Duodenal mucosa (tissue), 2 donors: ENCODE data around the gene SLC17A5.

Source experiments
- H3K27ac ChIP-seq: one replicate; pipeline ENCODE4 v1.7.0; 2013; ENCODE audit warnings: low read depth, low read length
- H3K27me3 ChIP-seq, 2 donors: one replicate each; pipeline ENCODE4 v1.7.0; 2013; ENCODE audit warnings: low read length in 2 of 2, control low read depth in 1 of 2; ENCODE audit not compliant: insufficient read depth in 2 of 2, control insufficient read depth in 1 of 2
- H3K36me3 ChIP-seq, 2 donors: one replicate each; pipeline ENCODE4 v1.7.0; 2013; ENCODE audit warnings: low read length in 2 of 2, control low read depth in 1 of 2; ENCODE audit not compliant: insufficient read depth in 2 of 2, control insufficient read depth in 1 of 2
- H3K4me1 ChIP-seq, 2 donors: one replicate each; pipeline ENCODE4 v1.7.0; 2013; ENCODE audit warnings: low read length in 2 of 2, control low read depth in 1 of 2; ENCODE audit not compliant: insufficient read depth in 2 of 2, control insufficient read depth in 1 of 2
- H3K4me3 ChIP-seq, 2 donors: one replicate each; pipeline ENCODE4 v1.7.0; 2013; ENCODE audit warnings: low read length in 2 of 2, low read depth in 1 of 2
- H3K9ac ChIP-seq, 2 donors: one replicate each; pipeline ENCODE4 v1.7.0; 2013; ENCODE audit warnings: low read length in 2 of 2, low read depth in 1 of 2
- H3K9me3 ChIP-seq, 2 donors: one replicate each; pipeline ENCODE4 v1.7.0; 2013; ENCODE audit warnings: low read length in 2 of 2, control low read depth in 1 of 2; ENCODE audit not compliant: control insufficient read depth in 1 of 2

Gene SLC17A5

GRCh38 chr6:73653571-73654424 is at the start of gene SLC17A5:
TSS of gene SLC17A5 (minus strand) at chr6:73653992. CDS start at chr6:73653886, 106 bp downstream.
- H3K36me3 ChIP-seq = peaks cover 0 to 2% of the 10 kb centered on the region in 2 donors
- no peaks in the 10 kb centered on the region for H3K27me3 ChIP-seq
- no peaks in the 10 kb centered on the region for H3K9me3 ChIP-seq
- H3K9ac ChIP-seq = peak within 1 kb of the TSS; percentile 88 to 90
- peaks cover 7 to 14% of the 10 kb centered on the region in 2 donors for H3K4me1 ChIP-seq
- H3K4me3 ChIP-seq = peak within 1 kb of the TSS; percentile 85 to 95
- peak within 1 kb of the TSS; percentile 96 for H3K27ac ChIP-seq

DNA sequence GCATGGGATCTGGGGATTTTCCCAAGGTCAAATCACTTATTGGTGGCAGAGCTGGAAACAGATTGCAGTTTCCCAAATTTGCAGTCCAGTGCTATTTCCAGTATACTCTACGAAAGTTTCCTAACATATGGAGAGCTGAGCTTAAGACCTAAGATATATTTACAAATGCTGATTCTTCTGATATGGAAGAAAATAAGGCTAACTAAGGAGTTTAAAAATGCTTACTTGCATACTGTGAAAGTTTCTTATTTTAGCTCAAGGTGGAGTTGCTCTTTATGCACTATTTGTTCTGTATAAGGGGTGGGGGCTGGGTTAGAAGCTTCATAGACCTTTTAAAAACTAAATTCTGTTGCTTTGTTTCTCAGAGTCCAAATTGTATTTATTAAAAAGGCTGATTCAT is 49.7 kb upstream of the SLC17A5 start:
- Histone ChIP-seq H3K27me3 (no peaks in the 10 kb centered on the region), H3K9ac (no peak overlapping the region), H3K36me3 (no peaks in the 10 kb centered on the region), H3K27ac (no peak overlapping the region), H3K4me3 (no peak overlapping the region), H3K4me1 (no peaks in the 10 kb centered on the region), H3K9me3 (no peaks in the 10 kb centered on the region)

DNA sequence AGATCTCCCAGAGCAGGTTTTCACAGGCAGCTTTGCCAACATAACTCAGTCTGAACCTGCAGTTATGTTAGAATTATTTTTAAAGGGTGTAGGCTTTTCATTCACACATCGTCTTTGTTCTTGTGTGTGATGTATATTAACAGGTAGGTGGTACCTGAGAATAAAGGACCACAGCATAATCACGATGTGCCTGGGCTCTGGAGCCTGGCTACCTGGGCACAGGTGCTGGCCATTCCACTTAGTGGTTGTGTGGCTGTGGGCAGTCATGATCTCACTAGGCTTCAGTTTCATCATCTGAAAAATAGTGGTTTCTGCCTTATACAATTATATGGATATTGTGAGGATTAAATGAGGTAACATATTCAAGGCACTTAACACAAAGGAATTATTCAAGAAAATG is 48.7 kb upstream of the SLC17A5 start:
- Histone ChIP-seq H3K9me3 (no peaks in the 10 kb centered on the region), H3K4me1 (no peaks in the 10 kb centered on the region), H3K27me3 (no peaks in the 10 kb centered on the region), H3K27ac (no peak overlapping the region), H3K36me3 (no peaks in the 10 kb centered on the region), H3K9ac (no peak overlapping the region), H3K4me3 (no peak overlapping the region)

- no peak overlapping the region for H3K27ac ChIP-seq
- H3K36me3 ChIP-seq = no peaks in the 10 kb centered on the region
- no peak overlapping the region for H3K9ac ChIP-seq
- H3K9me3 ChIP-seq = no peaks in the 10 kb centered on the region
- H3K4me1 ChIP-seq = no peaks in the 10 kb centered on the region
- H3K4me3 ChIP-seq = no peak overlapping the region
- peaks cover 4 to 17% of the 10 kb centered on the region in 2 donors for H3K27me3 ChIP-seq
Measured at GRCh38 chr6:73699676-73700459, 46.1 kb upstream of the SLC17A5 start.

DNA sequence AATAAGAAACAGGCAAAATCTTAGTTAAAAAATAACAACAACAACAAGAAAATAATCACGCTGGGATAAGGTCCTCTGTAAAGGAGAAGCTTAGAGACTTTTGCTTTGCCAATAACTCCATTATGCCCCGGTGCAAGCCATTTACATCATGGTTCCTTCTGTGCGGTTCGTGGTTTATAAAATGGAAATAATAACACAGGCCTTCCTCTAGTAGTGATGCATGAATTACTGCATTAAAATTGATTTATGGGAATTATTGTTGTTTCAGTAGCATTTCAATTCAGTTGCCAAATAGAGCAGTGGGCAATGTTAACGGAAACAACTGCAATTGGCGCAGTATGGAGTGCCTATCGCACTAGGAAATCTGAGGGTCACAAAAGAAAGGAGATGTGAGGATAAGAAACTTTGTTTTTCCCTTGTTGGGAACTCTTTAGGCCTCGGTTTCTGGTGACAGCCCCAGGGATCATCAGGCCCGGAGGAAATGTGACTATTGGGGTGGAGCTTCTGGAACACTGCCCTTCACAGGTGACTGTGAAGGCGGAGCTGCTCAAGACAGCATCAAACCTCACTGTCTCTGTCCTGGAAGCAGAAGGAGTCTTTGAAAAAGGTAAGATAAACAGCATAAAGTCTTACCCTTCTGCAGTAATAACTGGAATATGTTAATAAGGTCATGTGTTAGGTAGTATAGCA is 43.3 kb upstream of the SLC17A5 start:
- Histone ChIP-seq H3K27me3 (peaks cover 9 to 20% of the 10 kb centered on the region in 2 donors), H3K36me3 (no peaks in the 10 kb centered on the region), H3K4me3 (no peak overlapping the region), H3K27ac (no peak overlapping the region), H3K4me1 (no peaks in the 10 kb centered on the region), H3K9ac (no peak overlapping the region), H3K9me3 (no peaks in the 10 kb centered on the region)

DNA sequence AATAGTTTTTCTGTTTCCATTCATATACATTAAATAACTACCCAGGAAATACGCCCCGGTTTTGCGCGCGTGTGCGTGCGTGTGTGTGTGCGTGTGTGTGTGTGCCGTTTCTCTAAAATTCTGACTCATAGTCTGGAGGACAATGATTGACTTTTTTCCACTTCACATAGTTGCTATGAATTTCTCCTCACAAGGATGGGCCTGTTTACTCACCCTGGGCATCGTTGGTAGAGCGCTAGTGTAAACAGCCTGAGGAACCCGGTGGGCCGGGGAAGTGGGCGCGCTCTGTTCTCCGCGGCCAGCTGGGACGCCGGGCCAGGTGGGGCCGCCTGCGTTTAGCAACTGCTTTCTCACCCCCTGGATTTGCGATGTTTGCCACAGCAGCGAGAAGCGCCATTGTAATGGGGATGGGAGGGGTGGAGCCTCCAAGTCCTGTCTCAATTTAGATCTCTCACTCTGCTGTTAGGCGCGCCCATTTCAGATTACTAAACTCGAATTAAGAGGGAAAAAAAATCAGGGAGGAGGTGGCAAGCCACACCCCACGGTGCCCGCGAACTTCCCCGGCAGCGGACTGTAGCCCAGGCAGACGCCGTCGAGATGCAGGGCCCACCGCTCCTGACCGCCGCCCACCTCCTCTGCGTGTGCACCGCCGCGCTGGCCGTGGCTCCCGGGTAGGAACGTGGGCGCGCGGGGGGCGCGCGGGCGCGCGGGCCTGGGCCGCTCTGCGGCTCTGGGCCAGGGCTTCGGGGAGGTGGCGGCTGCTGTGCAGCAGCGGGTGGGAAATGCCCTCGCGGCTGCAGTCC is 42.0 kb upstream of the SLC17A5 start, which contains the start of gene CD109:
TSS of gene CD109 (plus strand) at position 585 of the 803 bp plus-strand sequence. CDS start at position 598, 13 bp downstream.
- peak within 1 kb of the TSS in 1 of 2 donors; percentile 30 for H3K9ac ChIP-seq
- H3K4me1 ChIP-seq = no peaks in the 10 kb centered on the region
- peaks cover 9 to 20% of the 10 kb centered on the region in 2 donors for H3K27me3 ChIP-seq
- H3K36me3 ChIP-seq = no peaks in the 10 kb centered on the region
- H3K4me3 ChIP-seq = peak within 1 kb of the TSS; percentile 62 to 67
- peak within 1 kb of the TSS; percentile 28 for H3K27ac ChIP-seq
- no peaks in the 10 kb centered on the region for H3K9me3 ChIP-seq

DNA sequence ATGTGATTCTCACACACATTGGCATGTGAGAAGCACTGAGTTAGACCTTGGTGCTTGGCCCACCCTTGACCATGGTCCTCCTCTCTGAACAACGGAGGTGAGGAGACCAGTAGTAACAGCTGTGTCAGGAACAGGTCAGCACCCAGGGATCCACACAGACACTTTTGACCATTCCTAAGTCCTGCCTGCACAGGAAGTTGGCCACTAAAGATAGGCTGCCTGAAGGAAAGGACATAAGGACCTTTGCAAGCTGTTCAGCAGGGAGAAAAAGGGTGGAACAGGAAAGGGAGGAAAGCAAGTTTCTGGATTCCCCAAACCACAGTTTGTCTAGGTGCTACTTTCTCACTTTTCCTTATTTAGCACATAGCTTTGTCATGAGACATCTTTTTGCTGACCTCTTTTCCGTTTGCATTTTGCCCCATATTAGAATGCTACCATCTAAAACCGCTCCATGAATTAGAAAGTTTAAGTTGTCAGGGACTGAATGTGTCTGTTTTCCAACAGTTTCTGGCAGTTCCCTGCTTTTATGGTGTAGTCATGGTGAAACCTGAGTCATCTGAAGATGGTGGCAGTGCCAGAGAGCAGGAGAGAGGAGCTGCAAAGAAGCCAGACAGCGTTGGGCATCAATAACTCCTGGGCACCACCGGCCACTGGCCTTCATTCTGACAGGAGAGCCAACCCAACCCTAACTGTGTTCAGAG is 41.1 kb upstream of the SLC17A5 start:
- Histone ChIP-seq H3K9me3 (no peaks in the 10 kb centered on the region), H3K27me3 (peaks cover 9 to 20% of the 10 kb centered on the region in 2 donors), H3K27ac (no peak overlapping the region), H3K4me3 (no peak overlapping the region), H3K36me3 (no peaks in the 10 kb centered on the region), H3K4me1 (no peaks in the 10 kb centered on the region), H3K9ac (no peak overlapping the region)

- Histone ChIP-seq H3K27me3 (peaks cover 9 to 15% of the 10 kb centered on the region in 2 donors), H3K9ac (no peak overlapping the region), H3K27ac (no peak overlapping the region), H3K9me3 (no peaks in the 10 kb centered on the region), H3K4me3 (no peak overlapping the region), H3K36me3 (no peaks in the 10 kb centered on the region), H3K4me1 (no peaks in the 10 kb centered on the region)
Measured at GRCh38 chr6:73691512-73691911, 37.7 kb upstream of the SLC17A5 start.

DNA sequence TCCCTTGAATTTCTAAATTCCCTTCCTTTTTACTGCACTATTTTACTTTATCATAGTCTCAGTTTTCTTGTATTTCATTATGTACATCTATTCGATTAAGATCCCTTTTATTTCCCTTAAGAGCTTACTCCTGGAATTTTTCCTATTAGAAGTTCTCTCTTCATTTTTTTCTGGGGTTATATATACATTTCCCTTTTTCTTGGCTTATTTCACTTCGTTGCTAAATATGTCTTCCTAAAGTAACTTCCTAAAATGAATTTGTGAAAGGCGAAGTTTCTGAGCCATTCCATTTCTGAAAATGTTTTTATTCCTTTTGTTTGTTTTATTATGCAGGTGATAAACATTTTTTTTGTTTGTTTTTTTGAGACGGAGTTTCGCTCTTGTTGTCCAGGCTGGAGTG is 36.3 kb upstream of the SLC17A5 start:
- no peak overlapping the region for H3K4me3 ChIP-seq
- H3K36me3 ChIP-seq = no peaks in the 10 kb centered on the region
- no peaks in the 10 kb centered on the region for H3K4me1 ChIP-seq
- no peaks in the 10 kb centered on the region for H3K9me3 ChIP-seq
- H3K27me3 ChIP-seq = peaks cover 5% of the 10 kb centered on the region in 2 donors
- no peak overlapping the region for H3K27ac ChIP-seq
- no peak overlapping the region for H3K9ac ChIP-seq
